H9 (cell line): ENCODE data around the gene DLK1. TPM values are rescaled to one million over a fixed set of nuclear protein-coding genes. Genes with fewer than 3 reads are reported as not detected.
A peak's percentile ranks its signal among the peaks of the same experiment; 100 is the strongest.

Experiments
- DNase-seq: peaks from one replicate; pipeline ENCODE4 v3.0.0-alpha.2; 2017
- H2AFZ ChIP-seq: one replicate; pipeline ENCODE4 v1.6.1; 2013; ENCODE audit warnings: mild to moderate bottlenecking, low read length, control low read depth, moderate library complexity
- H2AK5ac ChIP-seq: 2 replicates; pipeline ENCODE4 v1.6.1; 2013; ENCODE audit warnings: low read length, control low read depth, mixed read lengths; ENCODE audit not compliant: insufficient read length
- H2BK120ac ChIP-seq: one replicate; pipeline ENCODE4 v1.6.1; 2013; ENCODE audit warnings: low read depth, mild to moderate bottlenecking, low read length, control low read depth, inconsistent platforms; ENCODE audit not compliant: poor library complexity, severe bottlenecking
- H2BK12ac ChIP-seq: 2 replicates; pipeline ENCODE4 v1.6.1; 2013; ENCODE audit warnings: low read length, control low read depth, mixed read lengths, low read depth; ENCODE audit not compliant: insufficient read length
- H2BK15ac ChIP-seq: 2 replicates; pipeline ENCODE4 v1.6.1; 2013; ENCODE audit warnings: low read depth, low read length, control low read depth
- H2BK20ac ChIP-seq: one replicate; pipeline ENCODE4 v1.6.1; 2013; ENCODE audit warnings: low read depth, mild to moderate bottlenecking, low read length, control low read depth, inconsistent platforms; ENCODE audit not compliant: poor library complexity, severe bottlenecking
- H2BK5ac ChIP-seq: 2 replicates; pipeline ENCODE4 v1.6.1; 2013; ENCODE audit warnings: low read length, control low read depth, mixed read lengths; ENCODE audit not compliant: insufficient read length
- H3K14ac ChIP-seq: 2 replicates; pipeline ENCODE4 v1.6.1; 2013; ENCODE audit warnings: low read length, control low read depth; ENCODE audit not compliant: insufficient read depth
- H3K18ac ChIP-seq: 2 replicates; pipeline ENCODE4 v1.6.1; 2013; ENCODE audit warnings: low read depth, mild to moderate bottlenecking, mixed read lengths, low read length, control low read depth; ENCODE audit not compliant: insufficient read length
- H3K23ac ChIP-seq: 2 replicates; pipeline ENCODE4 v1.6.1; 2013; ENCODE audit warnings: low read length, control low read depth, mixed read lengths, low read depth; ENCODE audit not compliant: insufficient read length
- H3K23me2 ChIP-seq: 2 replicates; pipeline ENCODE4 v1.6.1; 2013; ENCODE audit warnings: low read depth, mild to moderate bottlenecking, mixed read lengths, low read length, control low read depth; ENCODE audit not compliant: insufficient read length, poor library complexity, severe bottlenecking
- H3K27ac ChIP-seq: 2 replicates; pipeline ENCODE4 v1.5.1; 2013; ENCODE audit warnings: low read length, control low read depth, mixed read lengths, low read depth; ENCODE audit not compliant: insufficient read length
- H3K27me3 ChIP-seq: 2 replicates; pipeline ENCODE4 v1.6.1; 2013; ENCODE audit warnings: low read length, control low read depth, inconsistent platforms; ENCODE audit not compliant: insufficient read depth
- H3K4ac ChIP-seq: 2 replicates; pipeline ENCODE4 v1.6.1; 2013; ENCODE audit warnings: low read depth, mild to moderate bottlenecking, control low read depth, inconsistent platforms, low read length, moderate library complexity
- H3K4me1 ChIP-seq: 2 replicates; pipeline ENCODE4 v1.6.1; 2013; ENCODE audit warnings: low read length, control low read depth, inconsistent platforms; ENCODE audit not compliant: insufficient read depth
- H3K4me2 ChIP-seq: 2 replicates; pipeline ENCODE4 v1.6.1; 2013; ENCODE audit warnings: low read length, control low read depth, mixed read lengths; ENCODE audit not compliant: insufficient read length, insufficient read depth
- H3K56ac ChIP-seq: 2 replicates; pipeline ENCODE4 v1.6.1; 2013; ENCODE audit warnings: low read depth, mild to moderate bottlenecking, mixed read lengths, low read length, control low read depth; ENCODE audit not compliant: insufficient read length
- H3K79me1 ChIP-seq: 2 replicates; pipeline ENCODE4 v1.6.1; 2013; ENCODE audit warnings: low read depth, mild to moderate bottlenecking, moderate library complexity, low read length, control low read depth, inconsistent platforms; ENCODE audit not compliant: insufficient read depth, poor library complexity, severe bottlenecking
- H3K79me2 ChIP-seq: 2 replicates; pipeline ENCODE4 v1.6.1; 2013; ENCODE audit warnings: low read length, control low read depth, inconsistent platforms; ENCODE audit not compliant: insufficient read depth
- H3K9ac ChIP-seq: 2 replicates; pipeline ENCODE4 v1.6.1; 2013; ENCODE audit warnings: low read length, control low read depth, mixed read lengths; ENCODE audit not compliant: insufficient read length; ENCODE audit errors: extremely low read depth
- H3K9me3 ChIP-seq: one replicate; pipeline ENCODE4 v1.6.1; 2013; ENCODE audit warnings: low read depth, low read length, inconsistent platforms; ENCODE audit not compliant: control insufficient read depth
- H3T11ph ChIP-seq: one replicate; pipeline ENCODE4 v1.6.1; 2013; ENCODE audit warnings: mild to moderate bottlenecking, low read length, control low read depth, inconsistent platforms
- H4K20me1 ChIP-seq: one replicate; pipeline ENCODE4 v1.6.1; 2013; ENCODE audit not compliant: control insufficient read depth, insufficient read length, insufficient read depth
- H4K5ac ChIP-seq: 2 replicates; pipeline ENCODE4 v1.6.1; 2013; ENCODE audit warnings: low read depth, mild to moderate bottlenecking, mixed read lengths, low read length, control low read depth; ENCODE audit not compliant: insufficient read length
- H4K8ac ChIP-seq: replicated peaks from 2 replicates; pipeline ENCODE4 v1.6.1; 2013; ENCODE audit warnings: low read length, control low read depth, mixed read lengths, low read depth; ENCODE audit not compliant: insufficient read length
- H4K91ac ChIP-seq: 2 replicates; pipeline ENCODE4 v1.6.1; 2013; ENCODE audit warnings: low read depth, mild to moderate bottlenecking, moderate library complexity, mixed read lengths, low read length, control low read depth; ENCODE audit not compliant: insufficient read length
- H3K27ac Mint-ChIP-seq, 3 experiments: 2 replicates in 2 of 3; 3 replicates in 1 of 3; pipeline ENCODE4 v1.8.0; 2020 to 2021; ENCODE audit warnings: mixed read lengths in 3 of 3, mild to moderate bottlenecking in 1 of 3, moderate library complexity in 1 of 3
- H3K27me3 Mint-ChIP-seq: 2 replicates; pipeline ENCODE4 v1.8.0; 2021; ENCODE audit warnings: low read depth, mild to moderate bottlenecking, moderate library complexity, mixed read lengths
- H3K36me3 Mint-ChIP-seq, 3 experiments: 2 replicates in 2 of 3; 3 replicates in 1 of 3; pipeline ENCODE4 v1.8.0; 2020 to 2021; ENCODE audit warnings: low read depth in 3 of 3, mixed read lengths in 3 of 3; ENCODE audit not compliant: insufficient read depth in 1 of 3
- H3K4me1 Mint-ChIP-seq, 2 experiments: 2 replicates each; pipeline ENCODE4 v1.8.0; 2020; ENCODE audit warnings: mixed read lengths in 2 of 2
- H3K4me3 Mint-ChIP-seq, 2 experiments: 2 replicates in 1 of 2; 3 replicates in 1 of 2; pipeline ENCODE4 v1.8.0; 2020 to 2021; ENCODE audit warnings: mild to moderate bottlenecking in 2 of 2, mixed read lengths in 2 of 2, moderate library complexity in 1 of 2
- H3K9me3 Mint-ChIP-seq, 2 experiments: 2 replicates in 1 of 2; 3 replicates in 1 of 2; pipeline ENCODE4 v1.8.0; 2020; ENCODE audit warnings: mild to moderate bottlenecking in 2 of 2, mixed read lengths in 2 of 2, moderate library complexity in 1 of 2
- CTCF ChIP-seq: fragments of 200-600 bp; sonication (generic); conservative IDR thresholded peaks from 3 replicates; pipeline ENCODE4 v1.8.0; 2021; ENCODE audit warnings: antibody characterized with exemption, mild to moderate bottlenecking
- WGBS: extraction: QIAGEN DNeasy Blood & Tissue Kit; methylation state at CpG from one replicate; pipeline ENCODE4 v1.1.7; 2013; ENCODE audit warnings: missing lambda C conversion rate, low lambda C conversion rate, mixed read lengths; ENCODE audit not compliant: insufficient read length; ENCODE audit errors: extremely low coverage; 5-methylcytosine and 5-hydroxymethylcytosine counted together
- total RNA-seq: library from RNA; stranded (reverse); gene quantifications from 2 replicates; pipeline ENCODE4 v1.2.1, GENCODE V29; 2021

The DLK1 gene
- total RNA-seq, 1 experiment from 2014 or later = 2.8 TPM

DNA sequence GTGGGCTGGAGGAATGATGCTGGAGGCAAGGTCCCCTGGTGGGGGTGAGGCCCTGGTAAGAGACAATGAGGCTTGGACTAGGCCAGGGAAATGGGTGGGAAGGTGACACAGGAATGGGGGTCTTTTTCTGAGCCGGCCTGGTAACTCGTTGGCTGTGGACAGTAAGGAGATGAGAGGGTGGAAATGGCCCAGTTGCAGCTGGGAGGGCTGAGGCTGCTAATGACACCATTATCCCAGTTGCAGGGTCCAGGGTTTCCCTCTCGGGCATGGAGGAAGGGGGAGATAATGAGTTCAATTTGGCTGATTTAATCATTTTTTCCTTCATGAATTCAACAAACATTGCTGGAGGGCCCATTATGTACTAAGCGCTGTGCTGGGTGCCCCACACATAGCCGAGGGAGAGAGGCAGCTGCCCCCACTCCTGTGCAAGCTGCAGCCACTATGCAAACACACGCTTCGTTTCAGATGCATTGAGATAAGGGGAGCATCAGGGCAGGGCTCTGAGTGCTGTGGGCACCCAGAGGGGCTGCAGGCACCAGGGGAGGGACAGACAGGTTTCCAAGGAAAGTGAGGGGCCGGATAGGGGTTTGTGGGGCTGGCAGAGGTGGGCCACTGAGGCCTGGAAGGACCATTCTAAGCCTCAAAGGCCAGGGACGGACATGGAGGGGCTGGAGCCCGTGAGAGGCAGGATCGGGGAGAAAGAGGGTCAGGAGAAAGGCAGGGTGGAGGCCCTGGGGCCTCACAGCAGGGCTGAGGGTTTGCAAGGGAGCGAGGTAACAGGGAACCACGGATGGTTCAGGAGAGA is 56.0 kb downstream of the DLK1 start:
- Histone ChIP-seq H3K23me2 (no peaks in the 10 kb centered on the region), H3K56ac (no peak overlapping the region), H4K5ac (no peak overlapping the region), H3T11ph (no peak overlapping the region), H2BK20ac (no peak overlapping the region), H2BK12ac (no peak overlapping the region), H2BK15ac (no peak overlapping the region), H3K27me3 (no peaks in the 10 kb centered on the region), H4K91ac (no peak overlapping the region), H3K79me1 (no peaks in the 10 kb centered on the region), H2AK5ac (no peak overlapping the region), H3K9ac (no peak overlapping the region), H2BK5ac (no peak overlapping the region), H4K20me1 (no peaks in the 10 kb centered on the region), H3K9me3 (no peaks in the 10 kb centered on the region), H3K23ac (no peak overlapping the region), H4K8ac (no peak overlapping the region), H3K4me2 (no peak overlapping the region), H3K14ac (0 out of 2 replicates have a peak overlapping the region, but pooled peaks have one; percentile 18), H3K18ac (no peak overlapping the region), H3K4ac (no peak overlapping the region), H3K79me2 (no peaks in the 10 kb centered on the region), H2AFZ (no peak overlapping the region), H3K27ac (no peak overlapping the region), H2BK120ac (no peak overlapping the region), H3K4me1 (no peaks in the 10 kb centered on the region)
- Mint-ChIP-seq H3K27ac (peak overlapping the region; percentile 44 to 68 (median 56); a peak in 3 of 7 replicates), H3K27me3 (peaks cover 12% of the 10 kb centered on the region), H3K36me3 (no peaks in the 10 kb centered on the region), H3K4me1 (peaks cover 1 to 8% of the 10 kb centered on the region in 2 experiments; a peak in 2 of 4 replicates), H3K4me3 (no peak overlapping the region), H3K9me3 (no peaks in the 10 kb centered on the region; a peak in 1 of 5 replicates)
- no peak for DNase-seq
- no CpG with 5 or more reads among the region's 13 CpGs for WGBS
- no peak for TF ChIP-seq CTCF
